Measurements from ENCODE around the gene ARHGAP9. TPM values are rescaled to one million over a fixed set of nuclear protein-coding genes. Genes with fewer than 3 reads are reported as not detected.
A peak's percentile ranks its signal among the peaks of the same experiment; 100 is the strongest.
"Not testable (repeated sequence)": the region's sequence is repeated elsewhere in the genome, so short reads cannot be mapped to it uniquely, and the experiment has no call there.

The ARHGAP9 gene
- total RNA-seq, 1 experiment from 2014 or later: not detected

- DNase-seq (ENCODE audit: low spot score): peak; percentile 97
These were observed 20.5 kb downstream of the ARHGAP9 start for GRCh38 chr12:57459055-57459749.

GRCh38 chr12:57458665-57459054 lies 21.0 kb downstream of the ARHGAP9 start:
- no peak for DNase-seq (ENCODE audit: low spot score)

DNA sequence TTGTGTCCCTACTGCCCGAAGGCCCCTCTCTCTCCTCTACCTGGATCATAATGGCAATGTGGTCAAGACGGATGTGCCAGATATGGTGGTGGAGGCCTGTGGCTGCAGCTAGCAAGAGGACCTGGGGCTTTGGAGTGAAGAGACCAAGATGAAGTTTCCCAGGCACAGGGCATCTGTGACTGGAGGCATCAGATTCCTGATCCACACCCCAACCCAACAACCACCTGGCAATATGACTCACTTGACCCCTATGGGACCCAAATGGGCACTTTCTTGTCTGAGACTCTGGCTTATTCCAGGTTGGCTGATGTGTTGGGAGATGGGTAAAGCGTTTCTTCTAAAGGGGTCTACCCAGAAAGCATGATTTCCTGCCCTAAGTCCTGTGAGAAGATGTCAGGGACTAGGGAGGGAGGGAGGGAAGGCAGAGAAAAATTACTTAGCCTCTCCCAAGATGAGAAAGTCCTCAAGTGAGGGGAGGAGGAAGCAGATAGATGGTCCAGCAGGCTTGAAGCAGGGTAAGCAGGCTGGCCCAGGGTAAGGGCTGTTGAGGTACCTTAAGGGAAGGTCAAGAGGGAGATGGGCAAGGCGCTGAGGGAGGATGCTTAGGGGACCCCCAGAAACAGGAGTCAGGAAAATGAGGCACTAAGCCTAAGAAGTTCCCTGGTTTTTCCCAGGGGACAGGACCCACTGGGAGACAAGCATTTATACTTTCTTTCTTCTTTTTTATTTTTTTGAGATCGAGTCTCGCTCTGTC lies 22.8 kb downstream of the ARHGAP9 start:
- no peak for DNase-seq (ENCODE audit: low spot score)

DNA sequence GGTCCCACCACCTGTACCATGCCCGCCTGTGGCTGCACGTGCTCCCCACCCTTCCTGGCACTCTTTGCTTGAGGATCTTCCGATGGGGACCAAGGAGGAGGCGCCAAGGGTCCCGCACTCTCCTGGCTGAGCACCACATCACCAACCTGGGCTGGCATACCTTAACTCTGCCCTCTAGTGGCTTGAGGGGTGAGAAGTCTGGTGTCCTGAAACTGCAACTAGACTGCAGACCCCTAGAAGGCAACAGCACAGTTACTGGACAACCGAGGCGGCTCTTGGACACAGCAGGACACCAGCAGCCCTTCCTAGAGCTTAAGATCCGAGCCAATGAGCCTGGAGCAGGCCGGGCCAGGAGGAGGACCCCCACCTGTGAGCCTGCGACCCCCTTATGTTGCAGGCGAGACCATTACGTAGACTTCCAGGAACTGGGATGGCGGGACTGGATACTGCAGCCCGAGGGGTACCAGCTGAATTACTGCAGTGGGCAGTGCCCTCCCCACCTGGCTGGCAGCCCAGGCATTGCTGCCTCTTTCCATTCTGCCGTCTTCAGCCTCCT lies 23.4 kb downstream of the ARHGAP9 start:
- DNase-seq (ENCODE audit: low spot score): peak; percentile 77

- no peak for DNase-seq (ENCODE audit: low spot score)
These were observed 24.1 kb downstream of the ARHGAP9 start for GRCh38 chr12:57455374-57456144.

DNA sequence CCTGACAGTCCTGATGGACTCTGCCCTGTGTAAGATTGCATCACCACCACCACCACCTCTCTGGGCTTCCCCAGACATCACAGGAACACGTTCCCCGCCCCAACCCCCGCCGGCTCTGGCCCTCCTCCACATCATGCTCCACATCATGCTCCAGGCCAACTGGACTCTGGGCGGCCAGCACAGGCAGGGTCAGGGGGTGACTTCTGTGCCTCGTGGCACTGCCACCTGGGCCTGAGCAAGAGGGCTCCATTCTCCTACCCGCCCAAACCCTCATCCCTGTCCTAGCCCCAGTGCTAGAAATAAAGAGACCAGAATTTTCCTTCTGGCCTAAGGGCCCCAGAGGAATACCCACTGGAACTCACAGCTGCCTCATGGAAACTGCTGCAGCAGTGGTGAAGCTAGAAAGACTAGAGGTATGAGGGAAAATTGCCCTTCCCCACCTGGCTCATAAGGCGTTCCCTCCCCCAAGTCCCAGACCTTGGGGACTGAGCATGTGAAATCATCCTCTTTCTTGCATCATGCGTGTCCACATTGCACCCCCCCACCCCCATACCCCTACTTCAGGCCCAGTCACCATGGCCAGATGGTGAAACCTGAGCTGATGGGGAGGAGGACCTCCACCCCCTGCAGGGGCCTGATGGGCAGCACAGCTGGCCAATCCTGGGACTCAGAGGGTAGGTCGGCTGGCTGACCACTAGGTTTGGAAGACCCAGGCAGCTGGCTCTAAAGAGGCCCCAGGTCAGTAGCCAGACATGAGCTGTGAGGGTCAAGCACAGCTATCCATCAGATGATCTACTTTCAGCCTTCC lies 24.9 kb downstream of the ARHGAP9 start, which contains the start of gene INHBE:
Gene INHBE, plus strand, starts transcription at position 742 of the 808 bp plus-strand sequence. CDS start 230 bp downstream, outside the sequence.
- peak; percentile 89 for DNase-seq (ENCODE audit: low spot score)

DNA sequence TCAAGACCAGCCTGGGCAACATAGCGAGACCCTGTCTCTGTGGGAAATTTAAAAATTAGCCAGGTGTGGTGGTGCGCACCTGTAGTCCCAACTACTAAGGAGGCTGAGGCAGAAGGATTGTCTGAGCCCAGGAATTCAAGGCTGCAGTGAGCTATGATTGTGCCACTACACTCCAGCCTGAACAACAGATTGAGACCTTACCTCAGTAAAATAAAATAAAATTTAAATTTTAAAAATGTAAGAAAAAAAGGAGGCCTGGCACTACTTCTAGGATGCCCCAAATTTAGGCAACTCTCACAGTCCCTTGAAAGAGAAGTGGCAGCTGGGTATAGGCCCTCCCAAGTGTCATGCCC lies 25.5 kb downstream of the ARHGAP9 start:
- DNase-seq (ENCODE audit: low spot score): no peak

- DNase-seq (ENCODE audit: low spot score): peak; percentile 75
These were observed 26.6 kb downstream of the ARHGAP9 start for GRCh38 chr12:57452937-57453509.

DNA sequence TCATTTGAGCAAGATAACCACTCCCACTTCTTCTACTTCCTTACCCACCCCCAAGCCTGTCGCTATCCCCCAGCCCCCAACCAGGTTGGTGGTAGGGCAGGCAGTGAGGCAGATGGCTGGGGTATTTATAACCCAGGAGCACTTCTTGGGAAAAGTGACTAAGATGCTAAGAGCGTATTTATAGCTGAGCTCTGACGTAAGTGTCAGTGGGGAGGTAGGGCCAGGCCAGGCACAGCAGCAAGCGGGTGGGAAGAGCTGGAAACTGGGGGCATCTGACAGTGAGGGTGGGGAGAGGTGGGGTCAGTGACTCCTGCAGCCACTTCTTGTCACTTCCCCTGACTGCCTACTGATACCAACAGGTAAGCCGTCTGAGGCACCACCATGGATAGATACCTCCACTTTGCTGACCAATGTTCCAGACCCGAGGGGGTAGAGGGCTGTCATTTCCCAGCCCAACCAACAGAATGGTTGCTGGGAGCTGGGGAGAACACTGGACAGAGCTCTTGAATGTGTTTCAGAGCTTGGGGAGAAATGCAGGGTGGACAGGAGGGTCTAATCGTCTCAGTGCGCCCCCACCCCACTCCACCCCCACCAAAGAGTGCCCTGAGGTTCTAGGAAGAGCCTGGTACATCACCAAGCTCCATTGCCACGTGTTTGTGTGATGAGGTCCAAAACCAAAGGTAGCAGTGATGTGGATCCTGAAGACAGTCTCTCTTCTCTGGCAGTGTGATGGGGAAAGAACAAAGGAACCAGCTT lies 27.3 kb downstream of the ARHGAP9 start:
- peak; percentile 62 for DNase-seq (ENCODE audit: low spot score)

GRCh38 chr12:57451233-57451778 lies 28.4 kb downstream of the ARHGAP9 start:
- no peak for DNase-seq (ENCODE audit: low spot score)

DNA sequence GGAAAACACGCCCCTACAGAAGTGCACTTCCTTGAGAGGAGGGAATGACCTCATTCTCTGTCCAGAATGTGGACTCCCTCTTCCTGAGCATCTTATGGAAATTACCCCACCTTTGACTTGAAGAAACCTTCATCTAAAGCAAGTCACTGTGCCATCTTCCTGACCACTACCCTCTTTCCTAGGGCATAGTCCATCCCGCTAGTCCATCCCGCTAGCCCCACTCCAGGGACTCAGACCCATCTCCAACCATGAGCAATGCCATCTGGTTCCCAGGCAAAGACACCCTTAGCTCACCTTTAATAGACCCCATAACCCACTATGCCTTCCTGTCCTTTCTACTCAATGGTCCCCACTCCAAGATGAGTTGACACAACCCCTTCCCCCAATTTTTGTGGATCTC lies 29.6 kb downstream of the ARHGAP9 start:
- no peak for DNase-seq (ENCODE audit: low spot score)

DNA sequence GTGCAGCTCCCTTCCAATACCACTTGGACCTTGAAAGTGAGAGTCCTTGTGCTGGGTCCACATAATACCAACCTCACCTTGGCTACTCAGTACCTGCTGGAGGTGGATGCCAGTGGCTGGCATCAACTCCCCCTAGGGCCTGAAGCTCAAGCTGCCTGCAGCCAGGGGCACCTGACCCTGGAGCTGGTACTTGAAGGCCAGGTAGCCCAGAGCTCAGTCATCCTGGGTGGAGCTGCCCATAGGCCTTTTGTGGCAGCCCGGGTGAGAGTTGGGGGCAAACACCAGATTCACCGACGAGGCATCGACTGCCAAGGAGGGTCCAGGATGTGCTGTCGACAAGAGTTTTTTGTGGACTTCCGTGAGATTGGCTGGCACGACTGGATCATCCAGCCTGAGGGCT lies 30.3 kb downstream of the ARHGAP9 start:
- DNase-seq (ENCODE audit: low spot score): no peak

DNA sequence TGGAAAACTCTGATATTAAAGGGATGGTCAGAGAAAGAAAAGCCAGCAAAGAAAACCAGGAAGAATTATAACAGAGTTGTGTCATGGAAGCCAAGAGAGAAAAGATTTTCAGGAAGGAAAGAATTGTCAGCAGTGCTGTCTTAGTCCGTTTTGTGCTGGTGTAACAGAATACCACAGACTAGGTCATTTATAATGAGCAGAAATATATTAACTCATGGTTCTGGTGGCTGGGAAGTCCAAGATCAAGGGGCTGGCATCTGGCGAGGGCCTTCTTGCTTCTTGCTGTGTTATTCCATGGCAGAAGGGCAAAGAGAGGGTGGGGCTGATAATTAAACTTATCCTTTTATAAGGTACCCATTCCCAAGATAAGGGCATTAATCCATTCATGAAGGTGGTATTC lies 31.0 kb downstream of the ARHGAP9 start:
- no peak for DNase-seq (ENCODE audit: low spot score)

- DNase-seq (ENCODE audit: low spot score): no peak
These were observed 33.2 kb downstream of the ARHGAP9 start for GRCh38 chr12:57446292-57446960.

- no peak for DNase-seq (ENCODE audit: low spot score)
These were observed 34.9 kb downstream of the ARHGAP9 start for GRCh38 chr12:57444744-57445143.

- DNase-seq (ENCODE audit: low spot score): not testable (repeated sequence)
These were observed 35.3 kb downstream of the ARHGAP9 start for GRCh38 chr12:57444337-57444736.

DNA sequence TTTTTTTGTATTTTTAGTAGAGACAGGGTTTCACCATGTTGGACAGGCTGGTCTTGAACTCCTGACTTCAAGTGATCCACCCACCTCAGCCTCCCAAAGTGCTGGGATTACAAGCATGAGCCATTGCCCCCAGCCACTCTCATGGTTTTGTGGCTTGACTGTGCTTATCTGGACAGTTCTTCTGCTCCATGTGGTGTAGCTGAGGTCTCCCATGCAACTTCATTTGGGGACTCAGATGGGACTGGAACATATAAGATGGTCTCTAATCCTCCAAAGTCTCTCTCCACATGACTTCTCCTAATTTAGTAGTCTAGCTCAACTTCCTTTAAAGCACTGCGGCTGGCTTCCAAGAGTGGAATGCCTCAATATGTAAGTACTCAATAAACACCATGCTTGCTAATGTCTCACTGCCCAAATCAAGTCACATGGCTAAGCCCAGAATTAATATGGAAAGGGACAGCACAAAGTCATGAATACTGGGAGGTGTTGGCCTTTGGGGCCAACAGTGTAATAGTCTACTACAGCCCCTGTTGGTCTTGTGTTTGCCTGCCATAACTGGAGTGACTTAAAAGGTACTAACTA lies 37.7 kb downstream of the ARHGAP9 start:
- DNase-seq (ENCODE audit: low spot score): no peak

DNA sequence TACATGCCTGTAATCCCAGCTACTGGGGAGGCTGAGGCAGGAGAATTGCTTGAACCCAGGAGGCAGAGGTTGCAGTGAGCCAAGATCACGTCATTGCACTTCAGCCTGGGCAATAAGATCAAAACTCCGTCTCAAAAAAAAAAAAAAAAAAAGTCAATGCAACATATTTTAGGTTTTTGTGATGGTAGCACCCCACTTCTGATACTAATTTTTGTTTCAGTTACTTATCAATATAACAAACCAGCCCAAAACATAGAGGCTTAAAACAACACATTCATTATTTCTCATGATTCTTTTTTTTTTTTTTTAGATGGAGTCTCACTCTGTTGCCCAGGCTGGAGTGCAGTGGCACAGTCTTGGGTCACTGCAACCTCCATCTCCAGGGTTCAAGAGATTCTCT lies 38.3 kb downstream of the ARHGAP9 start:
- not testable (repeated sequence) for DNase-seq (ENCODE audit: low spot score)

DNA sequence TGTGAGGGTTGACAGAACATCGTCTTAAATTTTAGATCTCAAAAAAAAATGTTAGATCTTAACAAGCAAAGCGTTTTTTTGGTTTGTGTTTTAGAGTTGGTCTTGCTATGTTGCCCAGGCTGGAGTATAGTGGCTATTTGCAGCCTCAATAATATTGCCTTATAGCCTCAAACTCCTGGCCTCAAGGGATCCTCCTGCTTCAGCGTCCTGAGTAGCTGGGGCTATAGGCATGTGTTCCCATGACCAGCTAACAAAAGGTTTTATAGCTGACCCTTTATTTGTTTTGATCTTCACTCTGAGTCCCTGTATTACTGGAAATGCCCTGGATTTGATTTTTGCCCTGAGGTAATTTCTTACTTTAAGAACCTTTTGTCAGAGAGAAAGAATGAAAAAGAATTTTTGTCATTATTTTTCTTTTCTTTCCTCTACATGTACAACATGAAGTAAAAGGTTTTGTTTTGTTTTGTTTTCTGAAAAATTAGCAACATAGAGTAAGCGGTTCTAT lies 39.9 kb downstream of the ARHGAP9 start:
- no peak for DNase-seq (ENCODE audit: low spot score)

All from H4 (cell line).